GM21390 (cell line): ENCODE measurements around the gene ARSA.

Experiments
- ATAC-seq: cut with Tn5 transposase; IDR thresholded peaks from one replicate; pipeline ENCODE4 v1.9.1; 2021; ENCODE audit not compliant: unreplicated experiment

ARSA gene

DNA sequence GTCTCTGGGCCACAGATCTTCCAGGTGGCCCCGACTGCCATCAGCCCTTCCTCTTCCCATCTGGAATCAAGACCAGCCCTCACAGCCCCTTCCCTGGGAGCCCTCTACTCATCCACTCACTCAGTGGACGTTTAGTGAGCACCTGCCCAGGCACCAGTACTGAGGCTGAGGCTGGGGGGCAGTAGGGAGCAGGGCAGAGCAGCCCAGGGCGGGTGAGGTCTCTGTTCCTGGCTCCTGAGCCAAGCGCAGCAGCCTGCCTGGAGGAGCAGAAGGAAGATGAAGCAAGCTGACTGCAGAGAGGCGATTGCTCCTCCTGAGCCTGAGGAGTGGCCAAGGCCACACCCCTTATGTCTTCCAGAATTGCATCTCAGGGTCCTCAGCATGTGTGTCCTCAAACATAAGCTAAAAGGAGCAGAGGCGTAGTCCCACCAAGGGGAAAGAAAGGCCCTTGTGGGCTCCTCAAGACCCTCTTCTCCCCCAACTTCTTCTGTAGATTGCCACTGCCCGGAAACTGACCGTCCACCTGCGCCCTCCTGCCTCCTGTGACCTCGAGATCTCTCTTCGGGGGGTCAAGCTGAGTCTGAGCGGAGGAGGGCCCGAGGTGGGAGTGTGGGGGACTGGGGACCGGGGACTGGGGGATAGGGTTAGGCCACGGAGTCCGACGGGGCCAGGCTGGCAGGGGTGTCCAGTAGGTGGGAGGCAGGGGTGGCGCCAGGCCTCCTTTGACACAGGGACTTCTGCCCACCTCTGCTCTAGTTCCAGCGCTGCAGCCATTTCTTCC lies 21.6 kb downstream of the ARSA start:
- no peak for ATAC-seq

DNA sequence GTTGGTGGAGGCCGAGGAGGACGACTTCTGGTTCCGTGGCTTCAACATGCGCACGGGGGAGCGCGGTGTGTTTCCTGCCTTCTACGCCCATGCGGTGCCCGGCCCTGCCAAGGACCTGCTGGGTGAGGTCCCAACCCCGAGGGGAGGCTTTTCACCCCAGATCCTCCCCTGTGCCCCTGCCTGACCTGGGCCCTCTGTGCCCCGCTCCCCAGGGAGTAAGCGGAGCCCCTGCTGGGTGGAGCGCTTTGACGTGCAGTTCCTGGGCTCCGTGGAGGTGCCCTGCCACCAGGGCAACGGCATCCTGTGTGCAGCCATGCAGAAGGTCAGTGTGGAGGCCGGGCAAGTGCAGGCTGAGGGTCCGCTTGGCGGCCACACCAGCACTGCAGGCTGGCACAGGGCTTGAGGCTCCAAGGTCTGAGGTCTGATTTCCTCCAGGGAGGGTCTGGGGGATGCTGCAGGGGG lies 22.3 kb downstream of the ARSA start:
- no peak for ATAC-seq

DNA sequence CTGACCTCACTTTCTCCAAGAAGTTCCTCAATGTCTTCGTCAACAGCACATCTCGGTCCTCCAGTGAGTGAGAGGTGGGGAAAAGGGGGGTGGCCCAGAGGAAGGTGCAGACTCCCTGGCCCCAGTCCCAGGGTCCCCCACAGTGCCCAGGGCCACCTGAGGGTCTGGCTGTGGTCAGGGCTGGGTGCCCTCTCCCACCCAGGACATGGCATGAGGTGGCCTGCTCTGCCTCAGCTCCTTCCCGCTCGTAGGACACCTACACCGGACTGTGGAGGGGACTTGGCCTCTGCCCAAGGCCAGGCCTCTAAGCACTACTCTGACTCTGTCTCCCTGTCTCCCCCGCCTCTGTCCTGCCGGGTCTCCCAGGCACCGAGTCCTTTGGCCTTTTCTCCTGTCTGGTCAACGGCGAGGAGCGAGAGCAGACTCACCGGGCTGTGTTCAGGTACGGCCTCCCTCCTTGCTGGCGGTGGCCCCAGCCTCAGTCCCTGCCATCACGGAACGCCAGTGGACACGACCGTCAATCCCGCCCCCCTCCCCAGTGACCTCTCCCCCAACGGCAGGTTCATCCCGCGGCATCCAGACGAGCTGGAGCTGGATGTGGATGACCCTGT lies 22.8 kb downstream of the ARSA start:
- ATAC-seq = no peak

DNA sequence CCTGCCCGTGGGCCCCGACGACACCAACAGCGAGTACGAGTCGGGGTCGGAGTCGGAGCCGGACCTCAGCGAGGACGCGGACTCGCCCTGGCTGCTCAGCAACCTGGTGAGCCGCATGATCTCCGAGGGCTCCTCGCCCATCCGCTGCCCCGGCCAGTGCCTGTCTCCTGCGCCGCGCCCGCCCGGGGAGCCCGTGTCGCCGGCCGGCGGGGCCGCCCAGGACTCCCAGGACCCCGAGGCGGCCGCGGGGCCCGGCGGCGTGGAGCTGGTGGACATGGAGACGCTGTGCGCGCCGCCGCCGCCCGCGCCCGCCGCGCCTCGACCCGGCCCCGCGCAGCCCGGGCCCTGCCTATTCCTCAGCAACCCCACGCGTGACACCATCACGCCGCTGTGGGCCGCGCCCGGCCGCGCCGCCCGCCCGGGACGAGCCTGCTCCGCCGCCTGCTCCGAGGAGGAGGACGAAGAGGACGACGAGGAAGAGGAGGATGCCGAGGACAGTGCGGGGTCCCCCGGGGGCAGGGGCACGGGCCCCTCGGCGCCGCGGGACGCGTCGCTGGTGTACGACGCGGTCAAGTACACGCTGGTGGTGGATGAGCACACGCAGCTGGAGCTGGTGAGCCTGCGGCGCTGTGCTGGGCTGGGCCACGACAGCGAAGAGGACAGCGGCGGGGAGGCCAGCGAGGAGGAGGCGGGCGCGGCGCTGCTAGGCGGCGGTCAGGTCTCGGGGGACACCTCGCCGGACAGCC lies 23.5 kb downstream of the ARSA start:
- no peak for ATAC-seq

DNA sequence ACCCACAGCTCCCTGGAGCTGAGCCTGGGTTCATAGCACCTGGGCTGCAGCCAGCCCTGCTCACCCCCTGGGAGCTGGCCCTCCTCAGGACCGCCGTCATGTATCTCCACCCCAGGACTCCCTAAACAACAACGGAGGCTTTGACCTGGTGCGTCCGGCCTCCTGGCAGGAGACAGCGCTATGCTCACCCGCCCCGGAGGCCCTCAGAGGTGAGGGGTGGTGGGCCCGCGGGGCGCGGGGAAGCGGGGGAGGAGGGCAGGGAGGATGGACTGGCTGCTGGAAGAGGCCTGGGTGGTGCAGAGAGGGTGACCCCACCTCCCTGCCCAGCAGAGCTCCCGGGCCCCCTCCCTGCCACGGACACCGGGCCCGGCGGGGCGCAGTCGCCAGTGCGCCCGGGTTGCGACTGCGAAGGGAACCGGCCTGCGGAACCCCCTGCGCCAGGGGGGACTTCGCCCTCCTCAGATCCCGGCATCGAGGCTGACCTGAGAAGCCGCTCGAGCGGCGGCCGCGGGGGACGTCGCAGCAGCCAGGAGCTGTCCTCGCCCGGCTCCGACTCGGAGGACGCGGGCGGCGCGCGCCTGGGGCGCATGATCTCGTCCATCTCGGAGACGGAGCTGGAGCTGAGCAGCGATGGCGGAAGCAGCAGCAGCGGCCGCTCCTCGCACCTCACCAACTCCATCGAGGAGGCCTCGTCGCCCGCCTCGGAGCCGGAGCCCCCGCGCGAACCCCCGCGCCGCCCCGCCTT lies 24.3 kb downstream of the ARSA start:
- ATAC-seq = no peak

DNA sequence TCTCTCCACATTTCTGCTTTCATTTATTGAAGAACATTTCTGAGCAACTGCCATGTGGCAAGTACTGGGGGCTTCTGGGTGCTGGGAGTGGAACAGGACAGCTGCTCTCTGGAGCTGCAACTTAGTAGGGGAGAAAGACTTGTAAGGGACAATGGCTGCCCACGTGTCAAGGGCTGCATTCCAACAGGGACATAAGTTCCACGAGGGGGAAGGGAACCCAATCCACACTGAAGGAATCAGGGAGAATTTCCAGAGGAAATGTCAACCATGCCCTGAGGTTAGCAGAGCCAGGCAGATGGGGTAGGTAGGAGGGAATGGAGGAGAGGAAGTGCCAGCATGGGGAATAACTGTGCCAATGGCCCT lies 25.6 kb downstream of the ARSA start:
- ATAC-seq = no peak

DNA sequence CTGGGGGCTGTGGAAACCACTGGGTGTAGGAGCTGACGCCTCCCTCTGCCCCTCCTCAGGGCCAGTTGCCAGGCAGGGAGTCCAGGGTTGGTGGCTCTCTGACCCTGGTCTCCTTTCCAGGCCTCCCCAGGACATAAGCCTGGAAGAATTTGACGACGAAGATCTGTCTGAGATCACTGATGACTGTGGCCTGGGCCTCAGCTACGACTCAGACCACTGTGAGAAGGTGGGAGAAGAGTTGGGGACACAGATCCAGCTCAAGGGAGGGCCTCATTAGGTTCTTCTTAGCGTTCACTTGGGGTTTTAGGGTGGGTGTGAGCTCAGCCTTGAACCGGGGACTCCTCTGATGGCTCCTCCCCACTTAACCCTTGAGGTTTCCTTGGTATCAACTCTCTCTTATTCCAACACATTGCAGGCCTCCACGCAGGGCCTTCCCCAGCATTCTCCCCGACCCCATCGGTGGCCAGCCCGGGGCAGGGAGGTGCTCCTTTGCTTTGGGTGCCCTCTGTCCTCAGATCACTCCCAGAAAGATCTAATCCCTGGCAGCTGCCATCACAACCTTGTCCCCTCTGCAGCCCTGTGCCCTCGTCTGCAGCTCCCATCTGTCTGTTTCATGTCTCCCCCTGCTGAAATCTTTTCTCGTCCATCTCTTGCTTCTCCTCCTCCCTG lies 26.1 kb downstream of the ARSA start:
- ATAC-seq = no peak

DNA sequence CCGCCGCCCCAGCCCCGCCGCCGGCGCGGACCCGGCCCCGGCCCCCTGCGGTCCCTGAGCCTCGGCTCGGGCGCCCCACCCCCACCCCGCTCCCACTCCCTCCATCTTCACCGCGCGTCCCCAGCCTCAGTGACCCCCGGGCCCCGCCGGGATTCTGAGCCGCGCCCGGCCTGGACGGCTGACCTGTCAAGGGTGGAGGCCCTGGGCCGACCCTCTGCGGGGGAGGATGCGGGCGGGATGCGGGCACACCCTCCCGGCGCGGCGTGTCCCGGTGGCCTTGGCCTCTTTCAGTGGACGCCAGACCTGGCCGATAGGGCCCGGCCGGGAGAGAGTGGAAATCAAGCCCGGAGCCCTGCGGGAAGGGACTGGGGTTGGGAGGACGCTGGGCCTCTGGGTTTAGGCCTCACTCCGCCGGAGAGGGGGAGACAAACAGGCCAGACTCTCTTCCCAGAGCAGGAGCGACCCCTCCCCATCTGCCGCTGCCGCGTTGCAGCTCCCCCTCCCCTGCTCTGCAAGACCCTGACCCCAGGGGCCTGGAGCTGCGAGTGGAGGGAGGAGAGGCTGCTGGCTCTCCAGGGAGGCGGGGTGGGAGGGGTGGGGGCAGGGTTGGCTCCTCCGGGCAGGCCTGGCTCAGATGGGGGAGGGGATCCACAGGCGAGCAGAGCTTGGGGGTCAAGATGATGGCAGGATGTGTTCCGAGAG lies 26.8 kb downstream of the ARSA start:
- no peak for ATAC-seq

DNA sequence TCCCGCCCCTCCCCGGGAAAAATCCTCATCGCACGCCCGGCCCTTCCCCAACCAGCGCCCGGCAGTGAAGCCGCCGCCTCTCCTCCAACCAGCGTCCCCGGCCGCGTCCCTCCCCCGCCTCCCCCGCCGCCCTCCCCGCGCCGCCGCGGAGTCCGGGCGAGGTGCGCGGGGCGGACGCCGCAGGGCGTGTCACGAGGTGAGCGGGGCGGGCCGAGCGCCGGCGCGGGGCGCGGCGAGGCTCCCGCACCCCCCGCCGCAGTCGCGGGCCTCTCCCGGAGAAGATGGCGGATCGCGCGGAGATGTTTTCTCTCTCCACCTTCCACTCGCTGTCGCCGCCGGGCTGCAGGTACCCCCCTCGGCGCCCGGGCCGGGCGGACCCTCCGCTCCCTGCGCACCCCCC lies 27.4 kb downstream of the ARSA start, which contains the start of gene MAPK8IP2:
Gene MAPK8IP2 (plus strand): TSS at position 256 of the 400 bp plus-strand sequence. CDS start 26 bp downstream, at position 282.
- ATAC-seq = no peak

DNA sequence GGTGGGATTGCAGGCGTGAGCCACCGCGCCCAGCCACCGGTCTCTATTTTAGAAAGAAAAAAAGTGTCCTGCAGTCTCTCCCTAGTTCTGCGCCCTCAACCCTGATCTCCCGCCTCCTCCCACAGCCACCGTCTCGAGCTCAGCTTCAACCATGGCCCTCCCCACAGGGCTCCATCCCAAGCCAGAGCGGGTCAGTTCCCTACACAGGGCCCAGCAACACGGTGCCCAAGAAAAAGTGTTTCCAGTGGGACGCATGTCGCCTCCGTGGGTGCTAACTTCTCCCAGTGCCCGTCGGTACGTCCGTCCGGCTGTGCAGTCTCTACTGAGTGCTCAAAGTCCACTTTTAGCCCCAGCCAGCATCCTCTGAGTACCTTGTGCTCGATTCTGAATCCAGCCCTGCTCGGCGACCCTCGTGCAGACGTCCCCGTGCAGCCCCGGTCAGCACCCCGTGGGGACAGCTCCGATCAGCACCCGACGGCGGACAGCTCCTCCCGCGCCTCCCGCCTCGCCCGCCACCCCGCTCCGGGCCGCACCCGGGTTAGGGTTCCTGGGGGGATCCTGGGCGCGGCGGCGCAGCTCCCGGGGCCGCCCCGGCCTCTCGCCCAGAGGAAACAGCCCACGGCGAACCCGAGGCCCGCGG lies 28.0 kb downstream of the ARSA start:
- no peak for ATAC-seq

DNA sequence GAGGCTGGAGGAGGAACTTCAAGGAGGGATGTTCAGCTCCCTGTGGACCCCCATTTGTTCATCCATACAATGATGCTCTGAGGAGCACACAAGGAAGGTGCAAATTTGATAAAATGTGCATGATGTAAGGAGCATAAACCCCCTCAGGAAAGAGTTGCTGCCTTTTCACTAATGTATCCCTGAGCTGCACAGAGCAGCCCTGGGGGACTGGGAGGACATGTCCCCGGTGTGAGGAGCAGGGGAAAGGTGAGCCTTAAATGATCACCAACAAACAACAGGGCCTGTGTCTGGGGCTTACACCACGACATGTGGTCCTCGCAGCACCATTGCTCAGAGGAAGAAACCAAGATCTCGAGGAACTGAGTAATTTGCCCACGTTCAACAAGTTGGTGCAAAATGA lies 30.9 kb downstream of the ARSA start:
- no peak for ATAC-seq

DNA sequence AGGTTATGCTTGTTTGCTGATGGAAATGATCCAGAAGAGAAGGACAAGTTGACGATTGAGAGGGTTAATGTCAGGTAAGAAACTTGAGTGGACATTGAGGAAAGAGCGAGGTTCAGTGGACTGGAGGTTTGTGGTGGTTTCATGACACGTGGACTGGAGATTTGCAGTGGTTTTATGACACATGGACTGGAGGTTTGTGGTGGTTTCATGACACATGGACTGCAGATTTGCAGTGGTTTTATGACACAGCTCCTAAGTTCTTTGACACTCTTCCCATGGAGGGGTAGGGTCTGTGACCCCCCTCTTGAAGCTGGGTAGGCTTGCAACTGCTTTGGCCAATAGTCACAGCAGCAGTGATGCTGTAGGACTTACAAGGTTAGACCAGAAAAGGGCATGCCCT lies 32.8 kb downstream of the ARSA start:
- no peak for ATAC-seq

DNA sequence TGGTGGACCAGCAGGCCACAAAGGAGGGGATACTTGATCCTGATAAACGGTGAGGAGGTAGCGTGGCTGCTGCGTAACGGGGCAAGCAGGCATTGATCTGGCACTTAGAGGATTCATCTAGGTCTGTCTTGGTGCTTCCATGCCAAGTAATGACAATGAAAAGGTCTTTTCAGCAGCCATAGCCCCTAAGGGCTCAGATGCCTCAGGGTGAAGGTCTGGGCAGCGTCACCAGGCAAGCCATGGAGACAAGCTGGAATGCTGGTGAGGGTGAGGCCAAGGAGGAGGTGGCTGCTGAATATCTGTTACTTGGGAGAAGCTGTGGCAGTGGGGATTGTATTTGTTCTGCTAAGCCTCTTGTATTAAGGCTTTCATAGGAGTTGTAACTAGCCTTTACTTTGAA lies 40.5 kb downstream of the ARSA start:
- ATAC-seq = no peak

DNA sequence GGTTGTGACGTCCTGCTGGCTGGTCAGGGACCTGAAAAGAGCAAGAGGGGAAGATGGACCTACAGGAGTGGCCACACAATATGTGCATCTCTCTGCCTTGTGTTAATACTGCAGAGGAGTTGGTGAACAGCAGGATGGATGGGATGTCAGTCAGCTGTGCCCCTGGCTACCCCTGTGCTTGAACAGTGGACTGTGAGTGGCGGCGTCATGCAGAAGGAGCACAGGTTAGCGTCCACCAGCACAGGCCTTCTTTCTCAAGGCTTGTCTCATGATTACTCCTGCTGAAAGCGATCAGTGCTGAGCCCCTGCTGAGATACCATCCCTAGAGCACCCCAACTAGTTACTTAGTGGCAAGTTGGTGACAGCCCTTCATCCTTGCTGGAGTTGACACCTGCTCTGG lies 41.5 kb downstream of the ARSA start:
- ATAC-seq = no peak

DNA sequence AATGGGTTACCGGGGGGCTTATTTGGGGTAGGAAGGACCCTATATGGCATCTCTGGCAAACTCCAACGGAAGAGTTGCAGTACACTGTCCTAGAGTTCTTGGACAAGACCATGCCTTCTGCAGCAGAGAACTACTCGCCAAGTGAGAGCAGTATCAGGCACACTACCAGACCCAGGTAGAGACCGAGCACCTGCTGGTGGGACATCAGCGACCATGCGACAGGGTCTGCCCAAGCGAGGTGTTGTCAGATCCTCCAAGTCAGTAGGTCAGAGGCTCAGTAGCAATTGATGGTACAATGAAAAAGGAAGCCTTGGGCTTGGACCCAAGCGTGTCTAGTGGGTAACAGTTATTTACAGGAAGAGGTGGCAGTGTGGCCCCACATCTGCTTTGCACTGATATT lies 42.2 kb downstream of the ARSA start:
- ATAC-seq = no peak

DNA sequence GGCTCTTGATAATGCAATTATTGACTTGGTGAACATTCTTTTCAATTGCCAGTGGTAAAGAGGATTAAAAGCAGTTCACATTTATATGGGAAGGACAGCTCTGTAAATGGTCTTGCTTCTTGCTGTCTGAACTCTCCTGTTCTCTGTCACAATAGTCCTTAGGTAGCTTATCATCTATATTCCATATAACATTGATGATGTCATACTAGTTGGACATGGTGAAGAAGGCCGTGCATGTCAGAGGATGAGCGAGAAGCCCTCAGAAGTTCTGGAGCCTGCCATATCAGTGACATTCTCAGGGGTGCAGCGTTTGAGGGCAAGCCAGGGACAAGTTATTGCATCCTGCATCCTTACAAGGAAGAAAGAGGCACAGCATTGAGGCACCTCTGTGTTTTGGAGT lies 42.7 kb downstream of the ARSA start:
- ATAC-seq = no peak

DNA sequence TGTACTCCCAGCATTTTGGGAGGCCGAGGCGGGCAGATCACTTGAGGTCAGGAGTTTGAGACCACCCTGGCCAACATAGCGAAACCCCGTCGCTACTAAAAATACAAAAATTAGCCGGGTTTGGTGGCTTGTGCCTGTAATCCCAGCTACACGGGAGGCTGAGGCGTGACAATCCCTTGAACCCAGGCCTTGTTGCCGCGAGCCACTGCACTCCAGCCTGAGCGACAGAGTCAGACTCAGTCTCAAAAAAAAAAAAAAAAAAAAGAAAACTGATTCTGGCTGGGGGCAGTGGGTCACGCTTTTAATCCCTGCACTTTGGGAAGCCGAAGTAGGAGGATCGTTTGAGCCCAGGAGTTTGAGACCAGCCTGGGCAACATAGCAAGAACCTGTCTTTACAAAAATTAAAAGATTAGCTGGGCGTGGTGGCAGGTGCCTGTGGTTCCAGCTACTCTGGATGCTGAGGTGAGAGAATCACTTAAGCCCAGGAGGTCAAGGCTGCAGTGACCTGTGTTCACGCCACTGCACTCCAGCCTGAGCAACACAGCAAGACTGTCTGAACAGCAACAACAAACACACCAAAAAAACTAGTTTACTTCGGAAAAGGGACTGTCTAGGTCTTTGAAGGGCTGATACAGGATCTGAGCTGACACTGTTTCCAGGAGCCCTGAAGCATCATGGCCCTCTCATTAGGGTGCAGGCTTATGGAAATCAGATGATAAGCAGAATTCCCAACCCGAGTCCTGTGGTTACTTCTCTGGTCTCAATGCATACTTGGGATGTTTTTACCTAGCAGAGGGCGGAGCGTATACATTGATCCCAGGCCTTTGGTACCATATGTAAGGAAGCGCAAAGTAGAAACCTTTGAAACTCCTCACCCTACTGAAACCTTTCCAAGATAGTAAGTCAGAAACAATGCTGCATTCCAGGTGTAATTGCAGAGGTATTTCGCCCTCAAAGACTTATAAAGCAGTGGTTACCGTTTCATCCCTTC lies 43.6 kb downstream of the ARSA start:
- ATAC-seq = no peak

DNA sequence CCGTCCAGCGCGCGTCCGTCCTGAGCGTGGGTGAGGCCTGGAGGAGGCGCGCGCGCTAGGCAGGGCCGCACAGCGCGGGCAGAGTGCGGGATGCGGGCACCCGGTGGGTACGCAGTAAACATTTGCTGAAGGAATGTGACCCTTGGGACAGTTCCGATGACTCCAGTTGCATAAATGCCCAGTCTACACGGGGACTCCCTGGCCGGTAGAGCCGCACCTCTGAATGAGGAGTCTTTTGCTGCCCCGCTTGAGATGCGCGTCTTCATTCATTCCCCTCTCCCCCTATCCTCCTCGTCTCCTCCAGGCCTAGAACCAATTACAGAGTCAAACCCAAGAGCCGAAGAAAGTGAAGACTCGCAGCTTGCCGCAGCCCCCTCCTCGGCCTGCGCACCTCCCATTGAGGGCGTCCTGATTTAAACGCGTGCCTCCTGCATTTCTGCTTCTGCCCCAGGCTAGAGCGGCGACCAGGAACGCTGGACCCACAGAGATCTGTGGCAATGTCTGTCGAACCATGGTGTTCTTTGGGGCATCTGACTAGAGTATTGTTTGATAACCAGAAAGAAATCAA lies 44.6 kb downstream of the ARSA start:
- ATAC-seq = peak; percentile 20
